GM18907 (cell line): ENCODE data around the gene RAB17.
"Not testable (repeated sequence)": the region's sequence is repeated elsewhere in the genome, so short reads cannot be mapped to it uniquely, and the experiment has no call there.

ENCODE experiments used
- ATAC-seq: cut with Tn5 transposase; IDR thresholded peaks from one replicate; pipeline ENCODE4 v1.9.1; 2021; ENCODE audit warnings: mild to moderate bottlenecking, moderate library complexity; ENCODE audit not compliant: unreplicated experiment

The RAB17 gene

DNA sequence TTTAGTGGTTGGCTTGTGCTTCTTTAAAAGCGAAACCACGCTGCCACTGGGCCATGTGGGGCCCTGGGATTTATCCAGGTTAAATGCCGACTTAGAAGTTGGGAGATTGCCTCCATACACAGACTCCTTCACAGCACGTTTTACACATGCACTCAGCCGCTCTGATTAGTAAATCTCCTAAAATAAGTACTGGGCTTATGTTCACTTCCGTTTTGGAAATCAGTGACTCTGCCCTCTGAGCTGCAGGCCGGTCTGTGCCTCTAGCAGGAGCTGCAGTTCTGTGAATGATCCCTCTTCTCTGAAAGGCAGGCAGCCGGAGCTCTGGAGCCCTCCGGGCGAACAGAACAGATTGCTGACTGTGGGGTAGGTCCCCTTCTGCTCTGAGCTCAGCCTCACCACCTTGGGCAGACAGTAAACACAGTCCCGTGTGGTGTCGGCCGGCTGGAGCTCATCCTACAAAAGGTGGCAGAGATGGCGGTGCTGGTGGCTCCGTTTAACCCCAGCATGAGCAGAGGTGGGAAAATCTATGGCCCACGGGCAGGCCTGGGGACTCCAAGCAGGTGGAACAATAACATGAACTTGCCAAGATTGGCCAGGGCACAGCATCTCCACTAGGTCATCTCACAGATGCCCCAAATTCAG is 9.8 kb upstream of the RAB17 start:
- ATAC-seq = no peak

DNA sequence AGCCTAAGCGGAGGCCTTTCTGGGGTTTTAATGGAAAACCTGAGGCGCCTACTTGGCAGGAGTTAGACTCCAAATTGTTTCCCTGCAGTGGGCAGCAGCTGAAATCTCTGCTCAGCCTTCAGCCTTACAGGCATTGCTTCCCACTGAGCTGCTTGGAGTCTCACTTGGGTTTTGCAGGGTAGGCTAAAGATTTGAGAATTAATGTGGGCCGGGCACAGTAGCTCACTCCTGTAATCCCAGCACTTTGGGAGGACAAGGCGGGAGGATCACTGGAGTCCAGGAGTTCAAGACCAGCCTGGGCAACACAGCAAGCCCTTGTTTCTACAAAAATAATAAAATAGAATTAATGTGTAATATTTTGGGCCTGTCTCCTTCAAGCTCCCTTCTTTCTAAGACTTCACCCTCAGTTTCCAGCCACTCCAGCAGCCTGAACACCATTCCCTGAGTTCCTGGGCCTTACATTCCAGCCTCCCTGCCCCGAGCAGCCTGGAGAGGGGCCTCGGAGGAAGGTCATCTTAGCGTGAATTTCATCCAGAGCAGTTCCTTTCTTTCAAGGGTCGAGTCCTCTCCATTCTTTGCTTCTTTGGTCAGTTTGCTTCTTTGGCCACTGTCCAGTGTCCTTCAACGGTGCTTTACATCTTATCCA is 9.1 kb upstream of the RAB17 start:
- no peak for ATAC-seq

DNA sequence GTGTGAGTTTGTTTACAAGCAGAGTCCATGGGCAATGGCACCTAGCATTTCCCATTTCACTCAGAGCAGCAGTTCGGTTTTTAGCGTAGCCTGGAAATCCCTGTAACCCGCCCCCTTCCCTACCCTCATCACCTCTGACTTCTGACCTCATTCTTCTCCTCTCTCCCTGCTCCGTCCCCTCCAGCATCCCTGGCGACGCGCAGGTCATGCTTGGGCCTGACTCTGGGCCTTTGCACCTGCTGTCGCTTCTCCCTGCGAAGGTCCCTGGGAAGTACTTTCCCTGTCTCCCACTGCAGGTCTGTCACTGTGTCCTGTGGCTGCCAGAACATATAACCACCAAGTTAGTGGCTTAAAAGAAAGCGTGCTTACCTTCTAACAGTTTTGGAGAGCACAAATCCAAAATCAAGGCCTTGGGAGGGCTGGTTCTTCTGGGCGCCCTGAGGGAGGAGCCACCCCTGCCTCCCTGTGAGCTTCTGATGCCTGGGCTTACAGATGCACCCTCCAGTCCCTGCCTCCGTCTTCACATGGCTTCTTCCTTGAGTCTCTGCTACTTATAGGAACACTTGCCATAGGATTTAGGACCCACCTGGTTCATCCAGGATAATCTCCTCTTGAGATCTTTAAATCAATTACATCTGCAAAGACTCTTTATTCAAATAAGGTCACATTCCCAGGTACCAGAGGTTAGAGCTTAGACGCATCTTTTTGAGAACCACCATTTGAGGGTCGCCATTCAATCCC is 8.1 kb upstream of the RAB17 start:
- ATAC-seq = no peak

DNA sequence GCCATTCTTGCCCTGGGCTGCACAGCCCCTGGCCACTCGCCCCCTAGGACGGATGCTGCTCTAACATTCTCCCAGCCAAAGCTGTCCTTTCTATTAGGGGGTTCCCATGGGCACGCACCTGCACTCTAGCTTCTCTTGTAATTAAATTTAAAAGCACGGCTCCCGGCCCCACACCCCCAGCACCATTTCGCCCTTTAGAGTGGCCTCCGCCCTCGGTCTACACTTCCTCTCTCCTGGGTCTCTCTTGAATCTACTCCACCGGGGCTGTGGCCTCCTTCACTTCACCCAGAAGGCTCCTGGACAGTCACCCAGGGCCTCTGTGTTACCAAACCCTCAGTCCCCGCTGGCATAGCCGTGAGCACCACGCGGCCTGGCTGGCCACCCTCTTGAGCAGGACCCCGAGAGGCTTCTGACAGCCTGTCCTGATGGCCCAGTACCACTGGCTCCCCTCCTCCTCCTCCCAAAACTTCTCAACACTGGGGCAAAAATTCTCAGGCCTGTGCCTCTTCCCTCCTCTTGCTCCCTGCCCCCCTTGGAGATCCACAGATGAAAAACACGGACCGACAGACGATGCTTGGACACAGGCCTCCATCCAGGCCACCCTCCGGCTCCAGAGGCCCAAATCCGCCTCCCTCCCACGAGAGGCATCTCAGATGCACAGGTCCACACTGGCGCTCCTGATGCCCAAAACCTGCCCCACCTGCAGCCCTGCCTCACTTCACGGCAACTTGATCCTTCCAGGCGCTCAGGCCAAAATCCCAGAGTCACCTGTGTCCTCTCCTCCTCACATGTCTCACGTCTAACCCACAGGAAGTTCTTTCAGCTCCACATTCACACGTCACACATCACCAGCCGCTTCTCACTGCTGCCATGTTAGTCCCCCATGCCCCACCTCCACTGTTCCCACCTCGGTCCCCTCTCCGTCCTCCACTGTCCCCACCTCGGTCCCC is 6.9 kb upstream of the RAB17 start:
- ATAC-seq = no peak

- ATAC-seq = no peak
Measured at GRCh38 chr2:237596520-237597195, 6.1 kb upstream of the RAB17 start.

DNA sequence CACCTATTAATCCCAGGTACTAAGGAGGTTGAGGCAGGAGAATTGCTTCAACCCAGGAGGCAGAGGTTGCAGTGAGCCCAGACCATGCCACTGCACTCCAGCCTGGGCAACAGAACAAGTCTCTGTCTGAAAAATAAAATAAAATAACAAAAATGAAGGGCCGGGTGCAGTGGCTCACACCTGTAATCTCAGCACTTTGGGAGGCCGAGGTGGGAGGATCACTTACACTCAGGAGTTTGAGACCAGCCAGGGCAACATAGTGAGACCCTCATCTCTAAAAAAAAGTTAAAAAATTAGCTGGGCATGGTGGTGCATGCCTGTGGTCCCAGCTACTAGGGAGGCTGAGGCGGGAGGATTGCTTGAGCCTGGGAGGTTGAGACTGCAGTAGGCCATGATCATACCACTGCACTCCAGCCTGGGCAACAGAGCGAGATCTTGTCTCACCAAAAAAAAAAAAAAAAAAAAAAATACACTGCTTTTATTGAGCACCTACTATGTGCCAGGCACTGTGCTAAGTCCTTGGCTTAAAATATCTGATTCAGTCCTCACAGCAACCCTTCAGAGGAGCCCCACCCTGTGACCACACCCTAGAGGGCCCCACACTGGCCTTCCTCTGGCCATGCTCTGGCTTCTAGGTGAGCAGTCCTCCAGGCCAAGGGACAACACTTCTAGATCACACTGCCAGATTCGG is 5.4 kb upstream of the RAB17 start:
- not testable (repeated sequence) for ATAC-seq

GRCh38 chr2:237594514-237594871 is 4.0 kb upstream of the RAB17 start:
- ATAC-seq = no peak

GRCh38 chr2:237593596-237594320 is 3.2 kb upstream of the RAB17 start:
- no peak for ATAC-seq

GRCh38 chr2:237593036-237593435 is 2.5 kb upstream of the RAB17 start:
- no peak for ATAC-seq

DNA sequence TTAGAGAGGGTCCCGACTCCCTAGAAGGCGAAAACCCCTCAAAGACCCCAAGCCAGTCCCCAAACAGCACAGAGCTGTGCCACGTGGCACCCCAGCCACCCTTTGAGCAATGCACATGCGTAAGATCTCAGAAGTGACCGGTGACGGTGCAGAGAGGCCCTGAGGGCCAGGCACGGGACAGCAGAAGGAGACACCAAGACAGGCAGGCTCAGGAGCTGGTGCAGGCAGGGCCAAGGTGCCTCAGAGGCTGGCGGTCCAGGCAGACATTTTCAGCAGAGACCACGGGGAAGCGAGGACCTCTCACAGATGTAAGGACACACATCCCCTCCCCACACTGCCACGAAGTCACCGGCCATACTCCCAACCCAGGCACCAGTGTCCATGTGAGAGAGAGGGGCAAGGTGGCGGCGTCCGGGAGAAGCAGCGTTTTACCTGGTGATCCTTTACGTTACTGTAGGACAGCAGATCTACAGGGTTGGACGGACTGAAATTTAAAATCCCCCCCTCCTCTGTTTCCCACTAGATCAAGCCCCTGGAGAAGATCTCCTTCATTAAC is 2.0 kb upstream of the RAB17 start:
- ATAC-seq = no peak

DNA sequence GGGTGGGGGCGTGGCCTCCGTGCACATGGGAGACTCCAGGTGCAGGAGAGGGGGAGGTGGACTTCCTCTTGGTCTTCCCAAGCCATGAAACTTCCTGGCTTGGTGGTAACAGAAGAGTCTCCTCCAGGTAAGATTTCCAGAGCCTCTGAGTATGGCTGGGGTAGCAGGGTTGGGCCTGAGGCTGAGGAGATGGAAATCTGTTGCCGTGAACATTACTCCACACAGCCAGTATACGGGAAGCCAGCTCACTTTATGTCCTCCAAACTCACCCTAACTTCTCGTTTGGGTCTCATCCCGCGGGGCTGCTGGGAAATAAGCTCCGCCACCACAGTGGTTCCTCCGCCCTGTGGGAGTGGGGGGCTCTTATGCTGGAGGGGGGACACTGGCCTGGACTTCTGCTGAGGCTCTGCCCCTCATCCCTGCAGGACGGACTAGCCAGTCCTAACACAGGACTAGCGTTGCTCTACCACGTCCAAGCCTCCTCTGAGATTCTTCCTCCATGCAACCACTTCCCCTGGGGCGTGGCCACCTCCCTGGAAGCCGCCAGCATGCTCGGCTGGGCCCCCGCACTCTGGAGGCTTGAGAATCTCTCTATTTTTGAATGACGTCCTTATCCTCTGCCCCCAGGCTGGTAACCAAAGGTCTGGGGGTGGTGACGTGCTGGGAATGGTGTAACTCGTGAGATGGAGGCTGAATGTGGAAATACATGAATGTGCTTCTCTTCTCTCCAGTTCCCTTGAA is 777 bp upstream of the RAB17 start:
- no peak for ATAC-seq

DNA sequence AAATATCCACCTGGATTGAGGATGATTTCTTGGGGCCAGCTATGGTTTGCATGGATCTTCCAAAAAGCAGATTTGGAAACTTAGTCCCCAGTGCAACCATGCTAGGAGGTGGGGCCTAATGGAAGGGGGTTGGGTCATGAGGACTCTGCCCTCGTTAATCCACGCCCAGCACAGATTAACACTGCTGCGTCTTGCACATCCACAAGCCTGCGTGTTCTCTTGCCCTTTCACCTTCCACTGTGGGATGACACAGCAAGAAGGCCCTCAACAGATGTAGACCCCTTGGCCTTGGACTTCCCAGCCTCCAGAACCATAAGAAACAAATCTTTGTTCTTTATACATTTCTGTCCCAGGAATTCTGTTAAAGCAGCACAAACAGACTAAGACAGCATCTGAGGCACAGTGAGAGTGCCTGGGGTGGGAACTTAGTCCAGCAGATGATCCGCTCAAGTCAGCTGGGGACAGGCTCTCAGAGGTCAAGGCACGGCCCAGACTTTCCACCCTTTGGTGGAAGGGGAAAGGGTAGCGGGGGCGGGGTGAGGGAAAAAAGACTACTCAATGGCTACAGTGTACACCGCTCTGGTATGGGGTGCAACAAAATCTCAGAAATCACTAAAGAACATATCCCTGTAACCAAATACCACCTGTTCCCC is 2.4 kb downstream of the RAB17 start:
- no peak for ATAC-seq

- ATAC-seq = no peak
Measured at GRCh38 chr2:237585590-237586221, 4.8 kb downstream of the RAB17 start.

DNA sequence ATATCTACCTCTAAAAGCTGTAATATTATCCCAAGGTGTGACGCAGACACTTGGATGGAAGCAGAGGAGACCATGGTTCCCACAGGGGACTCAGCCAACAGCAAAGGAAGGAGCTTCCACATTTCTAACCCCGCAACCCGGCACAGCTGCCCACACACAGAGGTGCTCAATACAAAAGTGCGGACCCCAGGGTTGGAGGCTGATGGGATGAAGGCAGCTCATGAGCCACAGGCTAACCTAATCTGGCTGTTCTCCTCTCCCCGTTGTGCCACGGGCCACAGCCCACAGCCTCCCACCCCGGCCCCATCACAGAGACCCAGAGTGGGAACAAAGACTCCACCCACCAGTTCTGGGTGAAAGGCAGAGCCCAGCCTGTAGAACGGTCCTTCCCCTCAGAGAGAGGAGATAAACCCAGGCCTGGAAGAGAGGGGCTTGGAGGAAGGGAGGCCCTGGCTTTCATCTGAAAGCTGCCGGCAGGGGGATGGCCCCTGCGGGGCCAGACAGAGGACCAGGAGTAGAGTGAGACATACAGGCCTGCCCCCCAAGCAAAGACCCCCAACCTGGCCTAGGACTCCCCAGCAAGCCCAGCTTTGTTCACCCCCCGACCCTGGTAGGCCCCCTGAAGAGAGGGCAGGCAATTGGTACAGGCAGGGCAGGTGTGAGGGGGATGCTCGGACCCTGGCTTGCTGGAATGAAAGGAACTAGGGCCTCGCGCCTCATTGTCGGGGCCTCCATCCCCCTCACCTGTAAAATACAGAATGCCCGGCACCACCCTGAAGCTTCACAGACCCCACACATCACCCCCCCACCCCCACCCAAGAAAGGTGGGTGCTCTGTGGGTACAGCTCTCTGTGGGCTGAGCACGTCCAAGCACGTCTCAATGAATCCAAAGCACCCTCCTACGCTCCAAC is 6.9 kb downstream of the RAB17 start:
- no peak for ATAC-seq

- no peak for ATAC-seq
Measured at GRCh38 chr2:237581751-237582746, 8.5 kb downstream of the RAB17 start.
